ENCODE measurements around the gene LVRN.

LVRN gene

GRCh38 chr5:116013936-116014335 is 51.7 kb downstream of the LVRN start:
- no peak for DNase-seq (ENCODE audit: low read depth)
- H3K4me3 ChIP-seq (ENCODE audit: low read depth, low read length): no peak overlapping the region
- no peak for TF ChIP-seq CTCF (IDR thresholded peaks at IDR 0.05; ENCODE audit: low read depth, low read length, missing control alignments)
- in situ Hi-C loops (cut with HindIII; ENCODE audit: low sequenced_read_pairs): no loop called here

DNA sequence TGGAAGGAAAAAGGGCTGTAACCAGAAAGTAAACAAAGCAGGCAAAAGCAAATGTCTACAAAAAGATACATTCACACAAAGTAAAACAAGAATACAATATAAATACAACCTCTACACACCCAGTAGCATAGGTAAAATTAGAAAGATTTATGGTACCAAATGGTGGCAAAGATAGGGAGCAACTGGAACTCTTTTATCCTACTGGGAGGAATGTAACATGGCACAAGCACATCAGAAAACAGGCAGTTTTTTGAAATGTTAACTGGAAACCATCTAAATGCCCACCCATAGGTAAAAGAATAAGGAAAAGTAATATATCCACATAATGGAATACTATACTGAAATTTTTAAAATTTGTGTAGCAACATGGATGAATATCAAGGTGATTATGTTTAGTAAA is 61.3 kb downstream of the LVRN start:
- no peak overlapping the region for H3K4me3 ChIP-seq (ENCODE audit: low read depth, low read length)
- no peak for DNase-seq (ENCODE audit: low read depth)
- in situ Hi-C loops (cut with HindIII; ENCODE audit: low sequenced_read_pairs): no loop called here
- TF ChIP-seq CTCF (IDR thresholded peaks at IDR 0.05; ENCODE audit: low read depth, low read length, missing control alignments): no peak

DNA sequence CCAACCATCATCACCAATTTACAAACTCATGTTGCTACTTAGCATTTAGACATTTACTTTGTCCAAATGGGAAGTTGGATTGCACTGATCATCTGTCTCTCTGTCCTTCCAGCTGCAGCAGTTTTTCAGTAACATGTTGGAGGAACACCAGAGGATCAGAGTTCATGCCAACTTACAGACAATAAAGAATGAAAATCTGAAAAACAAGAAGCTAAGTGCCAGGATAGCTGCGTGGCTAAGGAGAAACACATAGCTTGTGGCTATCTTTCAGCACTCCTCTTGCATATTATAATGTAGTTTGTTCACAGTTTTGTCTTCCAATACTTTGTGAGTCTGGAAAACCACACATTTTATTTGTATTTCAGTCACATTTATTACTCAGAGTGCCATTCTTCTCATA is 63.6 kb downstream of the LVRN start:
- no peak for TF ChIP-seq CTCF (IDR thresholded peaks at IDR 0.05; ENCODE audit: low read depth, low read length, missing control alignments)
- no peak for DNase-seq (ENCODE audit: low read depth)
- H3K4me3 ChIP-seq (ENCODE audit: low read depth, low read length): no peak overlapping the region
- in situ Hi-C loops (cut with HindIII; ENCODE audit: low sequenced_read_pairs): no loop called here

GRCh38 chr5:116032094-116032517 is 69.8 kb downstream of the LVRN start, which contains the start of gene ARL14EPL:
Gene ARL14EPL (plus strand): TSS chr5:116032472. CDS start chr5:116051466, 18,994 bp downstream.
- in situ Hi-C loops (cut with HindIII; ENCODE audit: low sequenced_read_pairs): no loop called here

GRCh38 chr5:116032991-116033390 is 70.7 kb downstream of the LVRN start:
- in situ Hi-C loops (cut with HindIII; ENCODE audit: low sequenced_read_pairs): no loop called here
- DNase-seq (ENCODE audit: low read depth): no peak
- no peak for TF ChIP-seq CTCF (IDR thresholded peaks at IDR 0.05; ENCODE audit: low read depth, low read length, missing control alignments)
- no peak overlapping the region for H3K4me3 ChIP-seq (ENCODE audit: low read depth, low read length)

More at GRCh38 chr5:116032094-116032517, 69.8 kb downstream of the LVRN start, which contains the start of gene ARL14EPL:
- TF ChIP-seq CTCF (IDR thresholded peaks at IDR 0.05; ENCODE audit: low read depth, low read length, missing control alignments): peak; percentile 47
- peak; percentile 69 for DNase-seq (ENCODE audit: low read depth)
- H3K4me3 ChIP-seq (ENCODE audit: low read depth, low read length): no peak within 1 kb of the TSS

- no peak overlapping the region for H3K4me3 ChIP-seq (ENCODE audit: low read depth, low read length)
- in situ Hi-C loops (cut with HindIII; ENCODE audit: low sequenced_read_pairs): no loop called here
- no peak for DNase-seq (ENCODE audit: low read depth)
- no peak for TF ChIP-seq CTCF (IDR thresholded peaks at IDR 0.05; ENCODE audit: low read depth, low read length, missing control alignments)
Measured at GRCh38 chr5:116035123-116035522, 72.8 kb downstream of the LVRN start.
